Ovary (tissue), 3 donors: Measurements from ENCODE around the gene KRTAP10-12.

Experiments
- POLR2A ChIP-seq: fragments of 450-650 bp; IDR thresholded peaks from one replicate; pipeline ENCODE4 v1.6.1; 2017; ENCODE audit warnings: antibody characterized with exemption, mild to moderate bottlenecking, moderate library complexity
- TF ChIP-seq, protein P1 (sequence below), 3 donors: fragments of 450-650 bp in 2 of 3; fragments of 200-600 bp in 1 of 3; IDR thresholded peaks; one replicate each; pipeline versions ENCODE4 v1.5.1 to v1.8.0; 2016 to 2022; ENCODE audit warnings: antibody characterized with exemption in 3 of 3, mild to moderate bottlenecking in 1 of 3
- donor health status: DM: no; HTN: no; CAD: no.

DNA sequence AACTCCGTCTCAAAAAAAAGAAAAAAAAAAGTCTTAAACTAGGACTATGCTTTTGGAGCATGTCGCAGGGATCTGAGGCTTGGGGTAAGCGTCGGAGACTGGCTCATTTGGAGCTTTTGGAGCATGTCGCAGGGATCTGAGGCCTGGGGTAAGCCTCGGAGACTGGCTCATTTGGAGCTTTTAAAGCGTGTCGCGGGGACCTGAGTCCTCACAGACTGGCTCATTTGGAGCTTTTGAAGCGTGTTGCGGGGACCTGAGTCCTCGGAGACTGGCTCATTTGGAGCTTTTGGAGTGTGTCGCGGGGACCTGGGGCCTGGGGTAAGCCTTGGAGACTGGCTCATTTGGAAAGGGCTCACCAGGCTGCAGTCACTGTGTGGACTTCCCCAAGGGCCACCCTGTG lies 28.0 kb downstream of the KRTAP10-12 start:
- TF ChIP-seq, protein P1, sequence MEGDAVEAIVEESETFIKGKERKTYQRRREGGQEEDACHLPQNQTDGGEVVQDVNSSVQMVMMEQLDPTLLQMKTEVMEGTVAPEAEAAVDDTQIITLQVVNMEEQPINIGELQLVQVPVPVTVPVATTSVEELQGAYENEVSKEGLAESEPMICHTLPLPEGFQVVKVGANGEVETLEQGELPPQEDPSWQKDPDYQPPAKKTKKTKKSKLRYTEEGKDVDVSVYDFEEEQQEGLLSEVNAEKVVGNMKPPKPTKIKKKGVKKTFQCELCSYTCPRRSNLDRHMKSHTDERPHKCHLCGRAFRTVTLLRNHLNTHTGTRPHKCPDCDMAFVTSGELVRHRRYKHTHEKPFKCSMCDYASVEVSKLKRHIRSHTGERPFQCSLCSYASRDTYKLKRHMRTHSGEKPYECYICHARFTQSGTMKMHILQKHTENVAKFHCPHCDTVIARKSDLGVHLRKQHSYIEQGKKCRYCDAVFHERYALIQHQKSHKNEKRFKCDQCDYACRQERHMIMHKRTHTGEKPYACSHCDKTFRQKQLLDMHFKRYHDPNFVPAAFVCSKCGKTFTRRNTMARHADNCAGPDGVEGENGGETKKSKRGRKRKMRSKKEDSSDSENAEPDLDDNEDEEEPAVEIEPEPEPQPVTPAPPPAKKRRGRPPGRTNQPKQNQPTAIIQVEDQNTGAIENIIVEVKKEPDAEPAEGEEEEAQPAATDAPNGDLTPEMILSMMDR (IDR thresholded peaks at IDR 0.05), result no peak
- no peak for TF ChIP-seq POLR2A
